HG03520 (cell line): ENCODE measurements around the gene PXDC1.

Experiments used
- ATAC-seq: cut with Tn5 transposase; IDR thresholded peaks from one replicate; pipeline ENCODE4 v1.9.1; 2021; ENCODE audit warnings: mild to moderate bottlenecking, moderate library complexity; ENCODE audit not compliant: unreplicated experiment

The PXDC1 gene

DNA sequence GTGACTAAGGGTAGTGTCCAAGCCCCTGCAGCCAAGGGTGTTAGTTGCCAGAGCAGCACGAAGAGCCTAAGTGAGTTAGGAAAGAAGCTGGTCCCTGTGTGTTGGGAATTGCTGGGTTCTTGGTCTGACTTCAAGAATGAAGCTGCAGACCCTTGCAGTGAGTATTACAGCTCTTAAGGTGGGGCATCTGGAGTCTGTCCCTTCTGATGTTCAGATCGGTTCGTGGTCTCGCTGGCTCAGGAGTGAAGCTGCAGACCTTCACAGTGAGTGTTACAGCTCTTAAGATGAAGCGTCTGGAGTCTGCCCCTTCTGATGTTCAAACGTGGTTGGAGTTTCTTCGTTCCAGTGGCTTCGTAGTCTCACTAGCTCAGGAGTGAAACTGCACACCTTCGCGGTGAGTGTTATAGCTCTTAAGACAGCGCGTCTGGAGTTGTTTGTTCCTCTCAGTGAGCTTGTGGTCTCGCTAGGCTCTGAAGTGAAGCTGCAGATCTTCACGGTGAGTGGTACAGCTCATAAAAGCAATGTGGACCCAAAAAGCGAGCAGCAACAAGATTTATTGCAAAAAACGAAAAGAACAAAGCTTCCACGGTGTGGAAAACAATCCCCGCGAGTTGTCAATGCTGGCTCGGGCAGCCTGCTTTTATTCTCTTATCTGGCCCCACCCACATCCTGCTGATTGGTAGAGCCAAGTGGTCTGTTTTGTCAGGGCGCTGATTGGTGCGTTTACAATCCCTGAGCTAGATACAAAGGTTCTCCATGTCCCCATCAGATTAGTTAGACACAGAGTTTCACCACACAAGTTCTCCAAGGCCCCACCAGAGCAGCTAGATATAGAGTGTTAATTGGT, 31.8 kb downstream of the PXDC1 start:
- ATAC-seq = no peak

GRCh38 chr6:3718407-3718806, 33.1 kb downstream of the PXDC1 start:
- ATAC-seq = no peak

DNA sequence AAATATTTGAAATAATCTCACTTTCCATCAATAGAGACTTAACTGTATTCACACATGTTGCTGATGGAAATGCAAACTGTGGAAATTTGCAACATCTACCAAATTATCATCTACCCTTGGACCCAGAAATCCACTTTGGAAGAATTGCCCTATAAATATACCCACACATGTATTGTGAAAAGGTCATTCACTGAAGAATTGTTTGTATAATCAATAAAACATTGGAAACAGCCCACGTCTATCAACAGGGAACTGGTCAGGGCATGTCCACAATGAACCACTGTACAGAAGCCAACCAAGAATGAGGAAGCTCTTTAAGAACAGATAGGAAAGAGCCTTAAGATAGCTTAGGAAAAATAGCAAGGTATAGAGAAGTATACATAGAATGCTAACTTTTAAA, 36.2 kb downstream of the PXDC1 start:
- ATAC-seq = no peak

- no peak for ATAC-seq
Measured at GRCh38 chr6:3714768-3715167, 36.7 kb downstream of the PXDC1 start.

GRCh38 chr6:3714111-3714510, 37.4 kb downstream of the PXDC1 start:
- ATAC-seq = no peak

- ATAC-seq = no peak
Measured at GRCh38 chr6:3712827-3713665, 38.5 kb downstream of the PXDC1 start.

- no peak for ATAC-seq
Measured at GRCh38 chr6:3711776-3712175, 39.7 kb downstream of the PXDC1 start.

DNA sequence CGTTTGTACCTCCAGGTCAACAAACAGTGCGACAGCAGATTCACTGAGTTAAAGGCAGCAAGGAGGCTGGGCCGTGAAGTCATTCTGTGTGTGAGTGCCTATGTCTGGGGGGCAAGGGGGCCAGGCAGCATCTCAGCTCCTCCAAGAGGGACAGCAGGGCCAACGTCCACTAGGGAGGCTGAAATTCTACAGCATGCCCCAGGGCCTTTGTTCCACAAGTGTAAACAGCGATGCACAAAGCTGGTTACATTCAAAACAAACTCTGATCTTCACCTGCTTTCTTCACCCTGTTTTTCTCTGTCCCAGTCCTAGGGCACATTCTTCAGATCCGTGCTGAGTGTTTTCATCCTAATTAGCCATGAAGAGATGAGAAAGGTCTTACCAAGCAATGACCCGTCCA, 41.1 kb downstream of the PXDC1 start:
- no peak for ATAC-seq

DNA sequence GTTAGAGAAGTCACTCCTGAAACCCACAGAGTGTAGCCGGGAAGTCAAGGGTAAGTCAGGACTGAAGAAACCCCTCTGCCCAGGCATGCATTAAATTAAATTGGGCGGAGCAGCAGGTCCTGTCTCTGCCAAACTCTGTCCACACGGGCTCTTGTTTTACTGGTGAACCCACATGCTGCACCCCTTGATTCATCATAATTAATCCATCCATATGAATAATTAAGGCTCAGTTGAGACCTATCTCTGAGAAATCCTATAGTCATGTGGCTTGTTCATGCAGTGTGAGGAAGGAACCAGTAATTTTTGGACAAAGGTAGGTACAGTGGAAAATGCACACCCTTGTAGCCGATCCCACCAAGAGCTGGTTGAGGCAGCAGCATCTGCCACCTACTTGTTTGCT, 43.0 kb downstream of the PXDC1 start:
- no peak for ATAC-seq

DNA sequence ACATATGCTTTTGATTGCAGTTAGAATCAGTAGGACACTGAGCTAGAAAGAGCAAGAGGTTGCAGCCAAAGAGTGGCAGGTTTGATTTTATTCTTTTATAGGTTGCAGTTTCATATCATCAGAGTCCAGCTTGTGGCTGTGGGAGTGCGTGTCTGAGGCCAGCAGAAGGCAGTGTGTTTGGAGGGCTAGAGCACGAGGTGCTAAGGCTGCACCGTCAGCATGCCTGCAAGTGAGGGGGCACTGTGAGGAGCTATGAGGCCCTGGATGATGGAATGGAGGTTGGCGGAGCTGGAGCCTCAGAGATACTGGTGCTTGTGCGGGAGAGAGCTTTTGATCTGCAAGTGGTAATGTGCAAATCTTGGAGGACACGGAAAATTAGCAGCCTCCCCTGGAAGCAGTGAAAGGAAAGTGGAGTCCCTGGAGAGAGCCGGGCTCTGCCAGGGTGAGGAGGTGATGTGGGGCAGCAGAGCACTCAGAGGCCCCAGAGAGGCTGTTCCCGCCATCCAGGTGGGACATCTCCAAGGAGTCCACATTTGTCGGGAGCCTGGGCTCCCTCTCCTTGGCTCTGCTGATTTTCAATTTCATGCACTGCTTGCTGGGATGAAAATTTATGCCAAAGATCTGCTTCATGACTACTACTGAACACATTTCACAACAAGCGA, 43.6 kb downstream of the PXDC1 start:
- no peak for ATAC-seq

GRCh38 chr6:3707024-3707423, 44.5 kb downstream of the PXDC1 start:
- no peak for ATAC-seq

GRCh38 chr6:3706547-3706946, 45.0 kb downstream of the PXDC1 start:
- ATAC-seq = no peak

DNA sequence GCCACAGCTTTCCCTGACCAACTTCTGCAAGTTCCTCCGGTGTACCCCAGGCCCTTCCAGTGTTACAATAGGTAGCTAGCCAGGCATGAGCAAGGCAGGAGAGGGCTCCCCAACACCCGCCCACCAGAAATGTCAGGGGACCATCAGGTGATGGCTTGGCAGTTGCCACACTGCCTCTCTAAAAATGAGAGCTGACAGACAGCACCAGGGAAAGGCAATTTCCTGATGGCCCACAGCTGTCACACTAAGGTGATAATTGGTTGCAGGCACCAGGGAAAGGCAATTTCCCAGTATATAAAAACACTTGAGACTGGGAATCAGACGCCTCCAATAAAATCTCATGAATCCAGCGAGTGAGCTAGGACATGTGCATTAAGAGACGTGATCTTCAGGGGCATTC, 49.9 kb downstream of the PXDC1 start:
- ATAC-seq = no peak

- no peak for ATAC-seq
Measured at GRCh38 chr6:3699231-3699630, 52.3 kb downstream of the PXDC1 start.

DNA sequence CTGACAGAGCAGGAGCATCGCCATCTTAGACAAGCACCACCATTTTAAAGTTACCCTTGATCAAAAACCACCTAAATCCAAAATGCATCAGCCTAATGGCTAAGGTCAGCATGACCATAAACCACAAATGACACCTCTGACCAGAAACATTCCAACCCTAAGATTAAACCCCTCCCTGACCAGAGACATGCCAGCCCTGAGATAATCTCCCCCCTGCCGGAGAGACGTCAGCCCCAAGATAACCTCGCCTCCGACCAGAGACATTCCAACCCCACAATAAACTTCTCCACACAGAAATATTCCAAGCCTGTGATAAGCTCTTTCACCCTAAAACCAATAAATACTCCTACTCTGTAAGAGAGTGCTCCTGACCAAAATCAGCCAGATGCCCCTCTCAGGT, 53.5 kb downstream of the PXDC1 start:
- no peak for ATAC-seq

GRCh38 chr6:3697609-3698008, 53.9 kb downstream of the PXDC1 start:
- no peak for ATAC-seq

DNA sequence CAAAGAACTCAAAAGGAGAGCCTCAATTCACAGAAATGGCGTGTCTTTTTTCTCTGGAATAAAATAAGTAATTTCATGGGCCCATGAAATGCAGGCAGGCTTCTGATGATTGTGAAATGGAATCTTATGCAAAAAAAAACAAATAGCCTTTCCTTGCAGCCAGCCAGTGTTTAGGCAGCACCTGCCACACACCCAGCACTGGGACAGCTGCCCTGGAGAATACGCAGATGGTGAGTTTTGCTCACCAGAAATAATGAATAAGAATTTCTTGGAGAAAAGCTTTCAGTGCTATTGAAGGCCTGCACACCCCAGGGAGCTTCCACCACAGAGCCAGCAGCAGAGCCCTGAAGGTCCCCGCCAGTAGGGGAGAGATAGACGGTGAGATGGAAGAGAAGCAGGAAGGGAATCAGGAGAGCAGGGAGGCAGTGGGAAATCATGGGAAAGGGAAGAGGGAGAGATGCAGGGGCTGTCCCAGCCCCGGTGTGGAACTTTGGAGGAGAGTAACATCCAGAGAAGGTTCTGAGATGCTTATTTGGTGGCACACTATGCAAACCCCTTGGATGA, 54.9 kb downstream of the PXDC1 start:
- no peak for ATAC-seq

DNA sequence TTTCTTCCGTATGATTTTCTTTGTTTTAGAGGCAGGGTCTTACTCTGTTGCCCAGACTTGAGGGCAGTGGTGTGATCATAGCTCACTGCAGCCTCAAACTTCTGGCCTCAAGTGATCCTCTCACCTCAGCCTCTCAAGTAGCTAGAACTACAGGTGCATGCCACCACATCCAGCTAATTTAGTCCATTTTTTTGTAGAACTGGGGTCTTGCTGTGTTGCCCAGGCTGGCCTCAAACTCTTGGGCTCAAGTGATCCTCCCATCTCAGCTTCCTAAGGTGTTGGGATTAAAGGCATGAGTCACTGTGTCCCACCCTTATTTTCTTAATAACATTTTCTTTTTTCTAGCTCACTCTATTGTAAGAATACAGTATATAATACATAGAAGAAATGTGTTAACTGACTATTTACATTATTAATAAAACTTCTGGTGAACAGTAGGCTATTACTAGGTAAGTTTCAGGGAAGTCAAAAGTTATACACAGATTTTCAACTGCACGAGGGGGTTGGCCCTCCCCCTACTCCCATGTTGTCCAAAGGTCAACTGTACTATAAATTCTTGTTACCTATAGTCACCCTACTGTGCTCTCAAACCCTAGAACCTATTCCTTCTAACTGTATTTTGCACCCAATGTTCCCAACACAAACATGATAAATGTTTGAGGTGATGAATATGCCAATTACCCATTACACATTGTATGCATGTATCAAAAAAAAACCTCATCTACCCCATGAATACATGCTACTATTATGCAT, 56.3 kb downstream of the PXDC1 start:
- no peak for ATAC-seq

DNA sequence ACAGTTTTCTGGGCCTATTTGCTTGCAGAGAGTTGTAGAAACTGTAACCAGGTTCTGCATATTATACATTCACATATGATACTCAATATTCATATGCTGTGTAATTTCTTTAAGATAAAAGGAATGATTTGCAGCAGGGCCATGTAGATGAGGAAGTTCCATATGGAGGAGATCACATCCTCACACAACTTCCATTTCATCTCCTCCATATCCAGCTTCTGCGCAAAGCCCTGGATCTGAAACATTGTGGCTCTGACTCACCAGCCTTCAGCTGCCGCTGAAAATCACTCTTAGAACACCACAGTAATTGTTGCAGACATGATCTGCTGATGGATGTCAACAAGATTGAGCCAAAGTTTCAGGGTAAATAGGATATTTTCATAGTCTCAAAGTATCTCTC, 57.7 kb downstream of the PXDC1 start:
- no peak for ATAC-seq

- ATAC-seq = no peak
Measured at GRCh38 chr6:3690506-3690905, 61.0 kb downstream of the PXDC1 start.

DNA sequence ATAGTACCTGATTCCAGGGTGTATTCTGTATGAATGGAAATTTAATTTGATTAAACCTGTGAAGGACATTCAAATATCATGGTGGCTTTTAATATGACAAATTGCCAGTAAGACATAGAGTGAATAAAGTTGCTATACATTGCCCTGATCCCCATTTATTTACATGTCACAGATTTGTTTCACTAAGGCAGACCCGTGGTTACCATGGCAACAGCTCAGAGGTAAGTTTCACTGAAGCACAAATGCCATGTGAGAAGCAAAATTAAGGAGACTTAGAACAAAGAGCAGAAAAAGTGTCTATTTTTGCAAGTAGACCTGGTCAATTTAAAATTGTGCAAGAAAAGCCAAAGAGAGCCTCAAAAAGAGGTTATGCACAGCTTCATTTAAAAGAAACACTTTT, 63.7 kb downstream of the PXDC1 start:
- ATAC-seq = no peak
